ENCODE measurements around the gene CD40LG. TPM values are rescaled to one million over a fixed set of nuclear protein-coding genes. Genes with fewer than 3 reads are reported as not detected.

CD40LG gene
- polyA plus RNA-seq, 1 experiment = not detected

GRCh38 chrX:136692271-136692670, 44.3 kb downstream of the CD40LG start:
- no peak for TF ChIP-seq CTCF (IDR thresholded peaks at IDR 0.05; ENCODE audit: insufficient read depth, low read depth, low read length)
- Histone ChIP-seq H3K4me3 (ENCODE audit: low read depth, low read length) (no peak overlapping the region), H3K27me3 (ENCODE audit: control insufficient read depth, insufficient read depth, low read length) (no peaks in the 10 kb centered on the region), H3K36me3 (ENCODE audit: control insufficient read depth, insufficient read depth, low read length) (no peaks in the 10 kb centered on the region)
- ChIA-PET CTCF (no interaction called here), POLR2A (no interaction called here)
- DNase-seq (ENCODE audit: low read depth) = no peak

GRCh38 chrX:136694431-136695087, 46.6 kb downstream of the CD40LG start:
- POLR2A ChIA-PET = no interaction called here
- Histone ChIP-seq H3K36me3 (ENCODE audit: control insufficient read depth, insufficient read depth, low read length) (no peaks in the 10 kb centered on the region), H3K4me3 (ENCODE audit: low read depth, low read length) (no peak overlapping the region), H3K27me3 (ENCODE audit: control insufficient read depth, insufficient read depth, low read length) (no peaks in the 10 kb centered on the region)
- DNase-seq (ENCODE audit: low read depth) = no peak
- TF ChIP-seq CTCF (IDR thresholded peaks at IDR 0.05; ENCODE audit: insufficient read depth, low read depth, low read length) = peak; percentile 53
- CTCF ChIA-PET = interaction anchor here (0.7 to 1.2 kb wide), 5 partner anchors 231 to 665 kb away, joined by 3 to 5 read pairs (median 4); no protein-coding TSS in a partner anchor

GRCh38 chrX:136697156-136697555, 49.2 kb downstream of the CD40LG start:
- Histone ChIP-seq H3K4me3 (ENCODE audit: low read depth, low read length) (no peak overlapping the region), H3K36me3 (ENCODE audit: control insufficient read depth, insufficient read depth, low read length) (no peaks in the 10 kb centered on the region), H3K27me3 (ENCODE audit: control insufficient read depth, insufficient read depth, low read length) (no peaks in the 10 kb centered on the region)
- ChIA-PET CTCF (interaction anchor here (0.6 to 1.3 kb wide), 5 partner anchors 19 to 228 kb away, joined by 3 to 4 read pairs (median 3); no protein-coding TSS in a partner anchor), POLR2A (no interaction called here)
- DNase-seq (ENCODE audit: low read depth) = no peak
- no peak for TF ChIP-seq CTCF (IDR thresholded peaks at IDR 0.05; ENCODE audit: insufficient read depth, low read depth, low read length)

- Histone ChIP-seq H3K27me3 (ENCODE audit: control insufficient read depth, insufficient read depth, low read length) (no peaks in the 10 kb centered on the region), H3K4me3 (ENCODE audit: low read depth, low read length) (no peak overlapping the region), H3K36me3 (ENCODE audit: control insufficient read depth, insufficient read depth, low read length) (no peaks in the 10 kb centered on the region)
- TF ChIP-seq CTCF (IDR thresholded peaks at IDR 0.05; ENCODE audit: insufficient read depth, low read depth, low read length) = peak; percentile 44; the same call in 1 of the 2 replicates
- DNase-seq (ENCODE audit: low read depth) = no peak
- ChIA-PET CTCF (interaction anchor here (0.5 to 2.8 kb wide), 9 partner anchors 43 to 1736 kb away, joined by 3 to 11 read pairs (median 4); no protein-coding TSS in a partner anchor), POLR2A (no interaction called here)
Measured at GRCh38 chrX:136708348-136708747, 60.4 kb downstream of the CD40LG start.

Other genes with a start within 250 kb of the CD40LG start
- gene BRS3, start 160.2 kb upstream of the CD40LG start, polyA plus RNA-seq (2011; rRNA removed) = not detected in 2 replicates
- gene HTATSF1, start 150.6 kb upstream of the CD40LG start, polyA plus RNA-seq (2011; rRNA removed) = 0.28 and 1.1 TPM in 2 replicates
- not detected in 2 replicates for gene VGLL1, start 115.9 kb upstream of the CD40LG start, polyA plus RNA-seq (2011; rRNA removed)
- 3.0 and 5.1 TPM in 2 replicates for gene ARHGEF6, start 132.8 kb downstream of the CD40LG start, polyA plus RNA-seq (2011; rRNA removed)
- 73.5 and 95.5 TPM in 2 replicates for gene RBMX, start 232.6 kb downstream of the CD40LG start, polyA plus RNA-seq (2011; rRNA removed)

Measured in BJ (cell line).